Activated CD4-positive, alpha-beta T cell treated with anti-CD3 and anti-CD28 coated beads, Interleukin-2, amount 50 U/mL, for 48 hours (primary cell): ENCODE data around the gene ECHDC1.

ENCODE experiments used
- DNase-seq, 2 experiments: peaks; one replicate each; pipeline ENCODE4 v3.0.0-alpha.2; 2020

The ECHDC1 gene

DNA sequence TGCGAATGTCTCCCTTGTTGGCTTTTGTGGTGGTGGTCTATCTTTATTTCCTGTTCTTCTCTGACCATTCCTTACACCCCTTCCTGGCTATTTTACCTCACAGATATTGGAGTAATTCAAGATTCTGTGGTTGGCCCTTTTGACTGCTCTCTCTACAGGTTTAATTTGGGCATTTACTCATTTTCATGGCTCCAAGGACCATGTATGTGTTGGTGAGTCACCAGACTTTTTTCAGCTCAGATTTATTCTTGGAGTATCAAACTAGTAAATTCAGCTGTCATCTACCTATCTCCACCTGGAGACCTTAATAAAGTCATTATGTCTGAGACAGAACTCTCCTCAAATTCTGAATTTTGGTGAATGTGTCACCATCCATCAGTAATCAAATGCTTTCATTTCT, 61.2 kb downstream of the ECHDC1 start:
- DNase-seq, result no peak

DNA sequence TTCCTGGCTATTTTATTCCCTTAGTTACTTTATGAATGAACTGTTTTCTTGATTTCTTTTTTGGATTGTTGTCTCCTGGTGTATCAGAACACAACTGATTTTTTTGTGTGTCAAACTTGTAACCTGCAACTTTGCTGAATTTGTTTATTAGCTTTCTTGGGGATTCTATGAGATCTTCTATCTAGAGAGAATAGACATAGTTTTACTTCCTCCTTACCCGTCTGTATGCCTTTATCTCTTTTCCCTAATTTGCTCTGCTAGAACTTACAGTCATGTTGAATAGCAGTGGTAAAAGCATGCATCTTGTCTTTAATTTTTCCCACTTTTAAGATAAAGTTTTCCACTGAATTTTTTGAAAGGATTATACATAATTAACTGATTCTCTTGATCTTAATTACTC, 63.6 kb downstream of the ECHDC1 start:
- no peak for DNase-seq

DNA sequence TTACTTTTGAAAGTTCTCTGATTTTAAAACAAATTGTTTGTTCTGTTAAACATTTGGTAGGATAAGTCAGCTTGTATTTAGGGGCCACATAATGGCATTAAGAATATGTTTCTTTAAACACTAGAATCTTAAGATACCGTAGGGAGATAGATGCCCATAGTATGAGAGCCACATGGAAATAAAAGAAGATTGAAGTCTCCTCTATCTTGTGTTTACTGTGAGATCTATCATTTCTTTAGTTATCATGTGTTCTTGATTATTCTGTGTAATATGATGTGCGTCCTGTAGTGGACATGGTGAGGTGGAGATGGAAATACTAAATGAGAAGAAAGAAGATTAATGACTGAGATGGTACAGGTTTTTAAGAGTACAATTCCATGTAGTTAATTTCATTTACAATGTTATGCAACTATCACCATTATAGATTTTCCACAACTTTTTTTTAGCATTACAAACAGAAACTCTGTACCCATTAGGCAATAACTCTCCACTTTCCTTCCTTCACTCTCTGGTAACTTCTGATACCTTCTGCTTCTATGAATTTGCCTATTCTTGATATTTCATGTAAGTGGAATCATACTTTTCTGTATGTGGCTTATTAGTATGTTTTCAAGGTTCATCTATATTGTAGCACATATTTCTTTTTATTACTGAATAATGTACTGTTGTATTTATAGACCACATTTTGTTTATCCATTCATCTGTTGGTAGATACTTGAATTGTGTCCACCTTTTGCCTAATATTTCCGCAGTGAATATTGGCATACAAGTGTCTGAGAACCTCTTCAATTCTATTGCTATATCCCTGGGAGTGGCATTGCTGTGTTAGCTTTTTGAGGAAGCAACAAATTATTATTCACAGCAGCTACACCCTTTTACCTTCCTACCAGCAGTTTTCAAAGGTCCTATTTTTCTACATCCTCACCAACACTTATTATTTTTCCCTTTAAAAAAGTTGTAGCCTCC, 65.2 kb downstream of the ECHDC1 start:
- DNase-seq, result no peak

DNA sequence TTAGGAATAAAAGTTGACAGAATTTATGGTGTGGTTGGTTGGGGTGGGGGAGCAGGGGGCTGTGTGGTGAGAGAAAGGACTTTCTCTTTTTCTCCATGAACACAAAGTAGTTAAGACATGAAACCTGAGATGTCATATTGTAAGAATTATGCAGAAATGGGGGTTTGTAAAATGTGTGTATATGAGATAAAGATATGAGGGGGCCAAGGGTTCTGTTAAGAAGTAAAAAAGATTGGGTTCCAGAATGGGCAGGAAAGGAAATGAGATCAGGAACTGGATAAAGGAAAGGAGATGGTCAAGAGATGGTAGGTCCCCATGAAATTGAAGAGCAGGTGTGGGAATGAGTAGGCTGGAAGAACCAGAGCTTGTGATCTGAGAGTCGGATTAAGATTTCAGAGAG, 67.1 kb downstream of the ECHDC1 start:
- DNase-seq, result no peak

DNA sequence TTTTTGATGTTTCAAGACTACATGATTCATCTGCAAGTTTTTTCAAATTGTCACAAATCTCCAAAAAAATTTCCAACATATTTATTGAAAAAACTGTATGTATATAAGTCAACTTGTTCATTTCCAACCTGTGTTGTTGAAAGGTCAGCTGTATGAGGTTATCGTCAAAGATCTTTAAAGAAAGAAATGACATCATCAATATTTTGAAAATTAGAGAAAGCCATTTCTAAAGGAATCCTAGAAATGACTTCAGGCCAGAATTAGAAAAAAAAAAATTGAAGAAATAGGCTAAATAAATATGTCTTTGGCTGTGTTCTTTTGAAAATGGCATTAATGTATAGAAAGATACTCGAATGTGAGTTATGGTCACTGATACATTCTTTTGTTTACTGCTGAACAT, 69.9 kb downstream of the ECHDC1 start:
- DNase-seq, result no peak

DNA sequence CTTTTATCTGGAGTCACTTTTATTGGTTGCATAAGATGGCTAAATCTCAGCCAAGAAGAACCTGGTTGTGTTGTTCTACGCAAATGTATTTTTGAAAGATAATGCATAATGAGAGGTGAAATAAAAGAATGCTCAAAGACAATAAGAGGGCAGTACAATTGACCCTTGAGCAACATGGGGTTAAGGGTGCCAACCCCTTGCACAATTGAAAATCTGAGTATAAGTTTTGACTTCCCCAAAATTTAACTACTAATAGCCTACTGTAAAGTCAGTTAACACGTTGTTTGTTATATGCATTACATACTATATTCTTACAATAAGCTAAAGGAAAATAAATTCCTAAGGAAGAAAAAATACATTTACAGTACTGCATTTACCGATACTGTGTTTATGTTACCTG, 70.8 kb downstream of the ECHDC1 start:
- no peak for DNase-seq

DNA sequence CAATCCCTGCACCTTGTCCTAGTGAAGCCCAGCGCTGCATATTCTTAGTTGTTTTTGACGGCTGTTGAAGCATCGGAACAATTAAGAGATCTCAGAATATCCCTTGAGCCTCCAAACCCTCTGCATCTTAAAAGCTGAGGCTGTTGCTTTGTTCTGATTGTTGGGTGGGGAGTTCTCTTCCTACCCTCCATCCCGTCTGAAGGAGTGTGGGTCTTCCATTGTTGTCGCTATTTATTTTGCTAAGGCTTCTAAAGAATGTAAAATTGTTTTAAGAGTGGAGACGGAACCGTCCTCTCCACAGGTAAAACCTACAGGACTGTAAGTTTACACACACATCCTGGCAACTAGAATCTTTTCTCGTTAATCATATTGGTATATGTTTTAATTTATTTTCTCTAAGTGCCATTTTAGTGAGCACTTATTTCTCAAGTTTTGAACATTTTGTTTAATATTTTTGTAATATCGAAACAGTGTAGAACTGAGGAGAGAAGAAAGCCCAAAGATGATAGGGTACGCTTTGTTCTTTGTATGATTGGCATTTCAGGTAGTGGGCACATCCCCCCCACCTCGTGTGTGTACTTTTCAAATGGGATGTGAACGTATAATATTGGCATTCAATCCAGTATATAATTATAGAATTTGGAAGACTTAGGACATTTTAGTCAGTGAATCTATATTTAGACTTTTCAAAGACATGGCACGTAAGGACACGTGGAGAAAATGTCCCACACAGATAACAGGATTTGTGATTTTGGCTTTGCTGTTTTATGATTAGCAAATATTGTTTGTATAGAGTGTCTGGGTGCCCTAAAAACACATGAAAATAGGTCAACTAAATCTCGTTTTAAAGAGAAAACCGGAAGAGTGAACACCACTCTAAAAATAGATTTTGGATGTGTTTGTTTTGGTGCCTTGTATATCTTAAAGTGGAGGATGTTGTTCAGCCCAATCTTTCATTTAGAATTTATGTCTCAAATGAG, 75.5 kb downstream of the ECHDC1 start:
- DNase-seq, result no peak

DNA sequence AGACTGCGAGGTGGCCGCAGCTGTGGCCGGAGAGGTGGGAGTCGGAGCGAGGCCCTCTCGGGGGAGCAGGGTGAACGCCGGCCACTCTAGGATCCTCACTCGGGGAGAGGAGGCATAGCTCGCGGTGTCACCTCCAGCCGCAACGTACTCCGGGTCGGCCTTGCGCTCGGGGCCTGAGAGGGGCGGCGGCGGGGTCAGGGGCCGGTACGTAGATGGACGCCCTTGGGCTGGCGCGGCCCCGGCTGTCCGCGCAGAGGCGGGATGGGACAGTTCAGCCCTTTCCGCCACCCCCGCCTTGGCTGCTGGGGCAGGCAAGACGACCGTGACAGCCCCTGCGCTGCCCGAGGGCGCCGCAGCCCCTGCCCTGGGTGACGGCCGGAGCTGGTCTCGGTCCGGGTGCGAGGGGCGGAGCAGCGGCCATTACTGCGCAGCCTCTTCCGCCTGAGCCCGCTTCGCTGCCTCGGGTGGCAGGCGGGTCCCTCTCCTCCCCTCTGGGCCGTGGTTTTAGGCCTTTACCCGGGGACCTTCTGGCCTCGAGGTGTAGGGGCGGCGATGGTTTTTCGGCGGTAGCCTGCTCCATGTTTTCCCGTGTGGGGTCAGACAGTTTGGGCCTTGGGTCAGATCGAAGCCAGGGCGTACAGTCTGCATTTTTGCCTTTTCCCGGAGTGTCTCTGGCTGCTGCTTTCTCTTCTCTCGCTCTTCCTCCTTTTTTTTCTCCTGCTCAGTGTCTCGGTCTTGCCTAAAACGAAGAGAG, 76.3 kb downstream of the ECHDC1 start:
- peak; percentile 61 to 68 for DNase-seq

DNA sequence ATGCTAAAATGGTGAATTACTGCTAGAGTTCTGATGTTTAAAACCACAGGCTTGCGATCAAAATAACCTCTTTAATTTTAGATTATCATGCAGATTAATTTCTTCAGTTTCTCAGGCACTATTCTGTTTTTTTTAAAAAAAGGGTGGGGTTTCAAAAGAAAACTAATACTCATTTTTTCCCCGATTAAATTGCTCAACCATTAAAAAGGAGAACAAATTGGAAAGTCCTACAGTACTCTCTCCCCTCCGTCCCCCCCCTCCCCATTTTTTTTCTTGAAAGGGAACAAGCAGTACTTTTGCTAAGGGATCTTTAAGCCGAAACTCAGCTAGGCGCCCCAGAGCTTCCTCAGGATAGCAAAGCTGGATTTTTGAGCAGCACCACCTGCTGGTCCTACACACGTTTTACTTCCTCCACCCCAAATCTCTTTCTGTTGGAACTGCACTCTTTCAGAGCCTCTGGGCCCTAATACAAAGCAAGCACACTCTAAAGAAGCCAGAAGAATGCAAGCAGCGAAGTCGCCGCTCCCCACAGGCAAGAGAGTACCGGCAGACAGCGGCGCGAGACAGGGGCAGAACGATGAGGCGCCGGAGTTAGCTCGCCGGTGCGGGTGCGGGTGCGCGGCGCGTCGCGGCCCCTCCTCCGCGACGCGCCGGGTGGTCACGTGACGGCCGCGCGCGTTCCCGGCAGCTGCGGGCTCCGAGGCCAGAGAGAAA, 77.1 kb downstream of the ECHDC1 start, which contains the start of gene RNF146:
Gene RNF146, plus strand, starts transcription at position 687 of the 714 bp plus-strand sequence. CDS start 13,475 bp downstream, outside the sequence.
- peak; percentile 71 to 76 for DNase-seq

DNA sequence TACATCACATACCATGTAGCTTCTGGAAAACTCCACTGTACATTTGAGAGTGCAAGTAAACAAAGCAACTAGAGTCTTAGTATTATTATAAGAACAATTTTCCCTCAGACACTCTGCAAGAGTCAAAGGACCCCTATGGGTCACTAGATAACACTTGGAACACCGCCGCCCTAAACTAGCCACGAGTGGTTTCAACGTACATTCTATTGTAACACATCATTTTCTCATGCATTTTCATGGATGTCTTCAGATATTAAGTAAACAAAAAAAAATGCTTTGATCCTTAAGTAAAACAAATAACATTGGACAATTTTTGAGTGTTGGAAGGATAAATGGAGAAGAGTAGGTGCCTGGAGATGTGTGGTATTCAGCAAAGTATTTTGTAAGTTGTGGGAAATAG, 79.9 kb downstream of the ECHDC1 start:
- no peak for DNase-seq

DNA sequence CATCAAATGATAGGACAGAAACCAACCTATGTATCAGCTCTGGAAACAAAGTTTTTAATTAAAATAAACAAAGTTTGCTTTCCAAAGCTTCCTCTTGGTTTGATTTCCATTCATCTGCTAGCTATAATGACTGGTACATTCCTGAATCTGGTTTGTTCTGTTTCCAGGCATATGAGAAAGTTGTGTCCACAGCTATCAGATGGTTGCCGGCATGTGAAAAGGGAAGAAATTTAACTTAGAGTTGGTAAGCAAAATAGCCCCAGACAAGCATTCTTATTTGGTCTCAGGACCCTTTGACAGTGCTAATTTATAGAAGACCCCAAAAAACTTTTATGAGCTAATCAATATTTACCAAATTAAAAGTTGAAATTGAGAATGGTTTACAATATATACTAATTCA, 80.5 kb downstream of the ECHDC1 start:
- no peak for DNase-seq

DNA sequence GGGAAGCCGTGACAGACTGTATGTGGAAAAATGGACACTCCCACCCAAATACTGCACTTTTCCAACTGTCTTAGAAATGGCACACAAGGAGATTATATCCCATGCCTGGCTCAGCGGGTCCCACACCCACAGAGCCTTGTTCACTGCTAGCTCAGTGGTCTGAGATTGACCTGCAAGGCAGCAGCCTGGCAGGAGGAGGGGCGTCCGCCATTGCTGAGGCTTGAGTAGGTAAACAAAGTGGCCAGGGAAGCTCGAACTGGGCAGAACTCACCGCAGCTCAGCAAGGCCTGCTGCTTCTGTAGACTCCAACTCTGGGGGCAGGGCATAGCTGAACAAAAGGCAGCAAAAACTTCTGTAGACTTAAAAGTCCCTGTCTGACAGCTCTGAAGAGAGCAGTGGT, 88.1 kb downstream of the ECHDC1 start:
- DNase-seq, result no peak

DNA sequence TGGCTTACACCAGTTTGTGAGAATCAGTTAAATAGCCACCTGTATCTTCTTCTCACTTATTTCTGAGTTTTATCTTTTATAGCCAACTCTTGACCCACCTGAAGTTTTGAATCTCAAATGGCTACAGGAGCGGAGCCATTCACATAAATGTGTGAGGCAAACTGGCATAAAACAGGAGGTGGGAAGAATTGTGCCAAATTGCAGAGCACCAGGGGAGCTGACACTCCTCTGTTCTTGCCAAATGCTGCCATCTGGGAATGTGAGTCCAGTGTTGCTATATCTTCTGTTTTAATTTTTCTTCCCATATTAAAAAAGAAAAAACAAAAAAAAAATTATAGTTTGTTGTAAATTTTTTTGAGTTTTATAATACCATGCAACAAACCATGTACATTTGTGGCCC, 93.8 kb downstream of the ECHDC1 start:
- no peak for DNase-seq

DNA sequence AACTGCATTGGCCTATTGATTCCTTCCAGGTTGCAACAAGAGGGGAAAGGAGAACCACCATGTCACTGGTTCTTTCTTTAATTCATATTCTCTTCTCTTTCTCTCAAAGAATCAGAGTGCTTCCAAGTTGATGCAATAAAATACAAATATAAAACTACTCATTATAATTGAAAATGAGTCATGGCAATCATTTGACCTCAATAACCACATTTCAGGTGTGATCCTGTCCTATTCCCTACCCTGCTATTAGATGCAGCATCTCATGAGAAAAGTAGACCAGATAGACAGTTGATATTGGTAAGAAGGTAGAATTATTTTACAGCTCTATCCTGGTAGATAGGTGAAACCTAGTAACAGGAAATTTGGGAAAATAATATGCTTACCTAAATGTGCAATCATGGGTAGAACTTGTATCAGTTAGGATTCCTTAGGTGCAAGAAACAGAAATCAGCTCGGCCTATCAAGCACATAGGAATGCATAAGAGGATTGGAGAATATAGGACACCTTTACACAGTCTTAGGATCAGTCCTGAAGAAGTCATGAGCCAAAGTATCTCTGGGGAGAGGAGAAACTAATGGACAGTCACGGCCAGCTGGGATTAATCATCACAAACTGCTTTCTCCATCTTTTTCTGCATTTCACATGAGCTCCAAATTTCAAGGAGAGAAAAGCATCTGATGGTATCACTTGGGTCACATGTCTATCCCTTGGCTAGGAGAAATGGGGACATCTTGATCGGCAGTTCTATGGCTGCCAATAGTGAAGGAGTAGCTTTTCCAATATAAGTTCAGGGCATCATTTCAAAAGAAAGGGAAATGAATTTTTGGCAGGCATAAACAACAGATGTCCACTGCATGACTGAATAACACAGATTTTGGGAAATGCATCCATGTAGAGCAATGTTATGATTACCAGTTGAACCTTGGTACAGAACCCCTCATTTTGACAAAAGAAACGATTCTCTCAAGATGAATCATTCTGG, 96.0 kb downstream of the ECHDC1 start:
- no peak for DNase-seq

DNA sequence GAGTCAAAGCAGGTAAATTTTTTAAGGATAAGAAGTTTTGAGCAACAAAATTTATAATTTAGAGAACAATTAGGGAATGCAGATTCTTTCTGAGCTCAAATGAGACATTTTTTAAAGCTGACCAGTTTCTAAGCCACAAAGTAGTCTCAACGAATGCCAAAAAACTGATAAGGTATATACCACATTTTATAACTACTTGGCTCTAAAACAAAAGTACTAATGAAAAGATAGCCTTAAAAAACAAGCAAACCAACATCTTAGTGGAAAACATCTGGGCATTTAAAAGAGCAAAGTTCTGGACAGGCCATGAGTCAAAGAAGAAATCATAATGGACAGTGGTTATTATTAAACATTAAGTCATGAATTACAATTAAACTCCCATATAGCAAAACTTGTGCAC, 99.9 kb downstream of the ECHDC1 start:
- no peak for DNase-seq
